Endothelial cell of hepatic sinusoid (primary cell): ENCODE data around the gene KIAA2012.

Source experiments
- in situ Hi-C: cut with HindIII; loops from 2 replicates; pipeline ENCODE4 v1.10.0; 2017; ENCODE audit warnings: low sequenced_read_pairs

Gene KIAA2012

GRCh38 chr2:202042444-202042843 lies 30.6 kb upstream of the KIAA2012 start:
- in situ Hi-C loops, result no loop called here

DNA sequence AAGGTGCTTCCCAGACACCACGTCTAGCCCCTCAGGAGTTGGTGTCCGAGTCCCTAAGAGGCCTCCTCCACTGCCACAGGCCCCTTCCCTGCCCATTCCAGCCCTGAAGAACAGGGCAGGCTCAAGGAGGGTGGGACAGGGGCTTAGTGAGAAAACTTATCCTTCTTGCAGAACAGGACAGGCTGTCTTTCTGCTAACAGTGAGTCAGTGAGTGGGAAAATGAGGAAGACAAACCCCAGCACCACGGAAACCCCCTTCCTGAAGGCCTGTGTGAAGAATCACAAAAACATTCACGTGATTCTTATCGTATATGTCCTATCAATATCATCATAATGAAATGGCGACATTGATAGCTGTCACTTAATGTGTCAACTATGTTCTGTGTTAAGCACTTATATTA lies 29.6 kb upstream of the KIAA2012 start:
- in situ Hi-C loops, result no loop called here

DNA sequence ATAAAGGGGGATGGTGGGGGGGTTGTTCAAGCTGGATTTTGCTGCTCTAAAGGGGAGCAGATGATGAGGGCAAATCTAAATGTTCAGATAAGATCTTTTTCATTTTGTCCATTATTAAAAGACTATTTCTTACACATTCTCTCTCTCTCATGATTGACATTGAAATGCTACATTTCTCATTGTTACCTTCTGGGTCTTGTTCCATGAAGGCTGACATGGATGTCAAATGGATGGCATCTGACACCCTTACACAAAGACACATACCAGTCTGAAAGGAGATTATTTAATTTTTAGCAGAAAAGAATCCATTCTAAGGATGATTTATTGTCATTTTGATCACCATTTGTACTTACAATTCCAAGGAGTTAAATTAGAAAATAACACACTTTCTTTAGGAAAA lies 28.3 kb upstream of the KIAA2012 start:
- in situ Hi-C loops, result no loop called here

DNA sequence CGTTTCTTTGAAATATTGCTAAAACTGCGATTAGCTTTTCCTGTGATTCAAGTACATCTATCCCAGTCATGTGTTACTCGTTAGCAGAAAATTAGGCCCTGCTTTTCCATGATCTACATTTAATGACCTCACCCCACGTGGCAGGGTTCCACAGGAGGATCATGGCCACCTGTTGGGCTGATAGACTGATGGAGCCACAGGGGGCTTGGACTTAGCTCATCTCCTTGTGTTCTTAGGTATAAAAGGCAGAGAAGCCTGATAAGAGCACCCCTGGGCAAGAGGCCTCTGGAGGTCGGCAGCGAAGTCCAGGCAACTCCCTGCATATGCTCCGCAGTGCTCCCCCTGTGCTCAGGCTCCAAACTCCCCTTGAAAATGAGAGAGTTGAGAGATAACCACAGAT lies 26.5 kb upstream of the KIAA2012 start:
- in situ Hi-C loops, result no loop called here

DNA sequence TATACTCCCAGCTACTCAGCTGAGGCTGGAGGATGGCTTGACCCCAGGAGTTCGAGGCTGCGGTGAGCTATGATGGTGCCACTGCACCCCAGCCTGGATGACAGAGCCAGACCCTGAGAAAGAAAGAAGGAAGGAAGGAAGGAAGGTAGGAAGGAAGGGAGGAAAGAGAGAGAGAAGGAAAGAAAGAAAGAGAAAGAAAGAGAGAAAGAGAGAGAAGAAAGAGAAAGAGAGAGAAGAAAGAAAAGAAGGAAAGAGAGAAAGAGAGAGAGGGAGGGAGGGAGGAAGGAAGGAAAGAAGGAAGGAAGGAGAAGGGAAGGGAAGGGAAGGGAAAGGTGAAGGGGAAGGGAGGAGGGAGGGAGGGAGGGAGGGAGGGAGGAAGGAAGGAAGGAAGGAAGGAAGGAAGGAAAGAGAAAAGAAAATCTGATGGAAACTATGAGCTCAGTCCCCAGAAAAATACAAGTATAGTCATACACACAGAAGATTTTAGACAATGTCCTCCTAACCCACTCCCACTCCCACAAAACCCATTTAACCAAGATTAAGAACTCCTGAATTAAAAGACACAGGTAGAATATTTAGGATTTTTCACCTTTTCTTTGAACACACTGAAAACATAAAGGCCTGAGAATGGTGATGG lies 23.8 kb upstream of the KIAA2012 start:
- in situ Hi-C loops, result no loop called here

GRCh38 chr2:202049840-202050239 lies 23.2 kb upstream of the KIAA2012 start:
- in situ Hi-C loops, result no loop called here

GRCh38 chr2:202050652-202051051 lies 22.4 kb upstream of the KIAA2012 start:
- in situ Hi-C loops, result no loop called here

DNA sequence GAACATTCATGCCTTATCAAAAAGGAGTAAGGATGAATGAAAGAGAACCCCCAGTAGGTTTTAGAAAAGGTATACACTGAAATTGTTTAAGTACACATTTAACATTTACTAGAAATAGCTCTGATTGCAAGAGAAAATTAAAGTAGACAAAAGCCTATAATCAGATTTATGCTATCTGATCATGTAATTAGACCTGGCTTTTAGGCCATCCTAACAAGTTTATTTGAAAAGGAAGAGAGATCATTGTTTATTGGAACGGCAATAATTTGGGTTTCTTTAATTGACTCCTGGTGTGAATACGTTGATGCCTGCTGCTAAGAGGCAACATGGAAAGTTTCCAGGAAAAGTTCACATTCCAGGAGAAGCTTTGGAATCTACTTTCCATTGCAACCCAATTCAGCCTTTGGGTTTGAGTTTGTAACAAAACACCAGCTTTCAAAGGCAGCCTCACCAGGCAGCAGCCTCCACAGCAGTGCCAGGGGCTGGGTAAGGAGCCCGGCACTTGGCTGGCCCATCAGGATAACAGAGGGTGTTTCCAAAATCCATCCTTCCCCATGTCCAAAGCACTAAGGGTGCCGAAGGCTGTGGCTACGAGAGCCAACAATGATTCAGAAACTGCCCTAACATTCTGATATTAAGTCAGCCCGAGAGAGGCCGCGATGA lies 21.4 kb upstream of the KIAA2012 start:
- in situ Hi-C loops, result no loop called here

DNA sequence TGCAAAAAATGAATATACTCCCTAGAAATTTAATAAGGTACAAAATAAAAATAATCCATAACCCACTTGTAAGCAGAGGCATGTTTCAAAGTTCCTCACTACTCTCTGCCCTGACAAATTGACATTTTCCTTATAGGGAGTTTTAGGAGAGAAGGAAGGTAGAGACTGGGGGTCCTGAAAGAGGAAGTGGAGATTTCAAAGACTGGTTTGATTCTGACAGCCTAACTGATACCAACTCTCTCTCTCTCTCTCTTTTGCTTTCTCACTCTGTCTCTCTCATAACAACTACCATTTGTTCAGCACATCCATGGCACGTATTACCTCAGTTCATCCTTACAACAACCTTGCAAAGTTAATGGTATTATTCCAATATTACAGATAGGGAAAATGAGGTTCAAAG lies 20.8 kb upstream of the KIAA2012 start:
- in situ Hi-C loops, result no loop called here

GRCh38 chr2:202054679-202055078 lies 18.4 kb upstream of the KIAA2012 start:
- in situ Hi-C loops, result no loop called here

DNA sequence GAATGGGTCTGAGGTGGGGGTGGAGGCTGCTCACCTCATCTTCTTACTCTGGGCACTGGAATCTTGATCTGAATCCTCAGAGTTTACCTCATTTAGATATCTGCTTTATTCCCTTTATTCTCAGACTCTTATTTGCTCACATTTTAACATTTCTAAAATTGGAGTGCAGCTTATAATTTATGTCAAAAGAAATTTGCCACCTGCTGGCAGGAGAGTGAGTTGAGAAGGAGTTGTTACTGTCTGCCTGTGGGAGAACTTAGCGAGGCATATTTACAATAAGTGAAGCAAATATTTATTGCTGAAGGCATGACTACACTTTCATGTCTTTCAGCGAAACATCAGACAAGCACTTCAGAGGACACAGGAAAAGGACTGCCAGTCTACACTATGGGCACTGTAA lies 16.4 kb upstream of the KIAA2012 start:
- in situ Hi-C loops, result no loop called here

- in situ Hi-C loops, result no loop called here
Observed at GRCh38 chr2:202060218-202060617, 12.8 kb upstream of the KIAA2012 start.

GRCh38 chr2:202061695-202062094 lies 11.4 kb upstream of the KIAA2012 start:
- in situ Hi-C loops, result no loop called here

GRCh38 chr2:202064171-202064880 lies 8.7 kb upstream of the KIAA2012 start:
- in situ Hi-C loops, result no loop called here

DNA sequence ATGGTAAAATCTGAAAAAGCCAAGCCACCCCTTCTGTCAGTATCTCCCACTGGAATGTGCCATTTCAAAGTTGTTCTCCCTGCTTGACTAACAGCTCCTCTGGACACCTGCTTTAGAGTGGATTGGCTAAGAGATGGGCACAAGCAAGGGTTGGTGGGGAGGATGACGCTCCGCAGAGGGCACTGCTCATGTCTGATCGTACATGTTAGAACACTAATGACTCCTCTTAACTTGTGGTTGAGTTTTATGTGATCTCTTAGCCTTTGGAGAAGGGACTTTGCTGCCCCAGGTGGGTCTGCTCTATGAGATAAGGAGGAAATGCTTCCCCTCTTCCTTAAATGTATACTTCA lies 8.2 kb upstream of the KIAA2012 start:
- in situ Hi-C loops, result no loop called here

GRCh38 chr2:202065876-202066275 lies 7.2 kb upstream of the KIAA2012 start:
- in situ Hi-C loops, result no loop called here

GRCh38 chr2:202066875-202067274 lies 6.2 kb upstream of the KIAA2012 start:
- in situ Hi-C loops, result no loop called here

GRCh38 chr2:202067589-202067988 lies 5.5 kb upstream of the KIAA2012 start:
- in situ Hi-C loops, result no loop called here

DNA sequence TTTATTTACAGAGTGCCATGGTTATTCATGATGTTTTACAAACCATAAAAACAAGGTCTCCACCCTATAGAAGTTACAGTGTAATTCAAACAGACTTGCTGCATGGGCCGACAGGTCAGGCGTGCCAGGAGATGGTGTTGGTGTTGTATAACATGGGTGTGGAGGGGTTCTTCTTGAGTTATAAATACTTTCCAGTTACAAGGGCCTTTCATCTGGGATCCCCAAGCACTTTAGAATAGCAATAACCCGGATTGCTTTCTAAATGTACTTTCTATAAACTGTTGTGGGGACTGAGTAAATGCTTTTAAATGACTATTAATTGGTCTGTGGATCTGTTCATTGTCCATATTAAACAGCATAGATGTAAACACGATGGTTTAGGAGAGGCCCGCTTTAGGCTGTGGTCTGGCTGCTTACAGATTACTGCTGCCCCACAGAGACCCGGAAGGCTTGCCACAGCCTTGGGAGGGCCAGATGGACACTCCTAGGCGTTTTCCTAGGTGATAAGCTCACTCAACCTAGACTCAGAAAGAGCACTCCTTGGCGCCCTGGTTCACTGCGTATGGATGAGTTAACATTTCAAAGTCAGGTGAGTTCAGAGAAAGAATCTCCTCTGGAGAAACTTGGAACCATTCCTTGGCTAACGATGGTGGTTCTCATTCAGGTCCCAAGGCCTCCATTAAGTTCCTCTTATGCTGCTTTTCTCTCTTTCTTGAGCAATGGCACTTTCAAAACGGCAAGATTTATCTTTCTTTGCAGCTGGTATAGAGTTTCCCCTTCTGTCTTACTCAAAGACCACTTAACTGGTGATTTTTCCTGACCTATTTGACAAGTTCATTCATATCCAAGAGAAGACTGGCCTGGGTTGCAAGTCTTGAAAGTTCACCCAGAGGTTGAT lies 3.6 kb upstream of the KIAA2012 start:
- in situ Hi-C loops, result no loop called here

DNA sequence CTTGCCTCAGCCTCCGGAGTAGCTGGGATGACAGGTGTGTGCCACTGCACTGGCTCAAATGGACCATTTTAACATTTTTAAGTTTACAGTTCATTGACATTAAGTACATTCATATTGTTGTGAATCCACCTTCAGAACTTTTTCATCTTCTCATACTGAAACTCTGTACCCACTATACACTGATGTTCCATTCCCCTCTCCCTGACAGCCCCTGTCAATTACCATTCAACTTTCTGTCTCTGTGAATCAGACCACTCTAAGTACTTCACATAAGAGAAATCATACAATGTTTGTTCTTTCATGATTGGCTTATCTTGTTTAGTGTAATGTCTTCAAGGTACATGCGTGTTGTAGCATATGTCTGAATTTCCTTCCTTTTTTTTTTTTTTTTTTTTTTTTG lies 1.9 kb upstream of the KIAA2012 start:
- in situ Hi-C loops, result no loop called here

GRCh38 chr2:202072226-202072625 lies 829 bp upstream of the KIAA2012 start:
- in situ Hi-C loops, result no loop called here
